Testis (tissue), 3 donors: ENCODE measurements around the gene THOC6. TPM values are rescaled to one million over a fixed set of nuclear protein-coding genes. Genes with fewer than 3 reads are reported as not detected.
"Not testable (repeated sequence)": the region's sequence is repeated elsewhere in the genome, so short reads cannot be mapped to it uniquely, and the experiment has no call there.

Experiments used
- DNase-seq: peaks from one replicate; pipeline ENCODE4 v3.0.0-alpha.2; 2019
- H3K27ac ChIP-seq, 2 donors: fragments of 200-600 bp; sonication (generic); one replicate each; pipeline ENCODE4 v1.5.1; 2019
- H3K27me3 ChIP-seq: fragments of 200-600 bp; sonication (generic); one replicate; pipeline ENCODE4 v1.5.1; 2019
- H3K36me3 ChIP-seq: fragments of 200-600 bp; sonication (generic); one replicate; pipeline ENCODE4 v1.5.1; 2017; ENCODE audit warnings: low read depth; ENCODE audit errors: missing control alignments
- H3K4me1 ChIP-seq: fragments of 200-600 bp; sonication (generic); one replicate; pipeline ENCODE4 v1.5.1; 2019
- H3K4me3 ChIP-seq, 2 donors: fragments of 200-600 bp; sonication (generic); one replicate each; pipeline ENCODE4 v1.5.1; 2017 to 2019
- H3K9me3 ChIP-seq: fragments of 200-600 bp; sonication (generic); one replicate; pipeline ENCODE4 v1.5.1; 2017
- POLR2A ChIP-seq: fragments of 450-650 bp; IDR thresholded peaks from one replicate; pipeline ENCODE4 v1.6.1; 2017; ENCODE audit warnings: antibody characterized with exemption, mild to moderate bottlenecking, moderate library complexity
- WGBS, 2 donors: methylation state at CpG; one replicate each; pipeline ENCODE4 v1.1.5; 2018; 5-methylcytosine and 5-hydroxymethylcytosine counted together
- intact Hi-C: fragments of 100-400 bp; cut with DNase I; formaldehyde crosslinking; loops from one replicate; pipeline ENCODE4 v1.15.1; 2023; ENCODE audit warnings: low total_unique reads
- polyA plus RNA-seq: library from polyadenylated mRNA; stranded (reverse); fragments of 350-450 nt; fragmentation: Illumina TruSeq; extraction: RNeasy Lipid Tissue Mini Kit (QIAGEN cat#74804); gene quantifications from one replicate; pipeline ENCODE4 v1.2.3, GENCODE V29; 2014; ENCODE audit warnings: low read depth, low replicate concordance; ENCODE audit not compliant: insufficient read depth
- total RNA-seq, 2 donors: library from RNA; depleted of rRNA; stranded (reverse); fragments of >200 nt; gene quantifications; one replicate each; pipeline ENCODE4 v1.2.3, GENCODE V29; 2016
- TF ChIP-seq, protein P1 (sequence below), 3 experiments: fragments of 450-650 bp in 2 of 3; fragments of 200-600 bp in 1 of 3; sonication (generic) in 1 of 3; IDR thresholded peaks; one replicate each; pipeline ENCODE4 v1.5.1; 2016 to 2019; ENCODE audit warnings: antibody characterized with exemption in 3 of 3, mild to moderate bottlenecking in 2 of 3, moderate library complexity in 1 of 3

THOC6 gene
- total and polyA plus RNA-seq, 3 donors from 2014 or later: 17.3 to 27.3 (median 19.6) TPM

- WGBS, 2 donors: 80 to 82% methylated on average over 5 of the region's 5 CpGs
- no peak overlapping the region for H3K4me3 ChIP-seq
- DNase-seq: no peak
- intact Hi-C loops: no loop called here
- H3K27ac ChIP-seq: no peak overlapping the region
- H3K27me3 ChIP-seq: no peaks in the 10 kb centered on the region
- peaks cover 12% of the 10 kb centered on the region for H3K4me1 ChIP-seq
- no peaks in the 10 kb centered on the region for H3K9me3 ChIP-seq
- TF ChIP-seq, protein P1, sequence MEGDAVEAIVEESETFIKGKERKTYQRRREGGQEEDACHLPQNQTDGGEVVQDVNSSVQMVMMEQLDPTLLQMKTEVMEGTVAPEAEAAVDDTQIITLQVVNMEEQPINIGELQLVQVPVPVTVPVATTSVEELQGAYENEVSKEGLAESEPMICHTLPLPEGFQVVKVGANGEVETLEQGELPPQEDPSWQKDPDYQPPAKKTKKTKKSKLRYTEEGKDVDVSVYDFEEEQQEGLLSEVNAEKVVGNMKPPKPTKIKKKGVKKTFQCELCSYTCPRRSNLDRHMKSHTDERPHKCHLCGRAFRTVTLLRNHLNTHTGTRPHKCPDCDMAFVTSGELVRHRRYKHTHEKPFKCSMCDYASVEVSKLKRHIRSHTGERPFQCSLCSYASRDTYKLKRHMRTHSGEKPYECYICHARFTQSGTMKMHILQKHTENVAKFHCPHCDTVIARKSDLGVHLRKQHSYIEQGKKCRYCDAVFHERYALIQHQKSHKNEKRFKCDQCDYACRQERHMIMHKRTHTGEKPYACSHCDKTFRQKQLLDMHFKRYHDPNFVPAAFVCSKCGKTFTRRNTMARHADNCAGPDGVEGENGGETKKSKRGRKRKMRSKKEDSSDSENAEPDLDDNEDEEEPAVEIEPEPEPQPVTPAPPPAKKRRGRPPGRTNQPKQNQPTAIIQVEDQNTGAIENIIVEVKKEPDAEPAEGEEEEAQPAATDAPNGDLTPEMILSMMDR (IDR thresholded peaks at IDR 0.05): no peak
- no peak for TF ChIP-seq POLR2A
- no peaks in the 10 kb centered on the region for H3K36me3 ChIP-seq
Observed at GRCh38 chr16:3050487-3050886, 26.7 kb downstream of the THOC6 start.

DNA sequence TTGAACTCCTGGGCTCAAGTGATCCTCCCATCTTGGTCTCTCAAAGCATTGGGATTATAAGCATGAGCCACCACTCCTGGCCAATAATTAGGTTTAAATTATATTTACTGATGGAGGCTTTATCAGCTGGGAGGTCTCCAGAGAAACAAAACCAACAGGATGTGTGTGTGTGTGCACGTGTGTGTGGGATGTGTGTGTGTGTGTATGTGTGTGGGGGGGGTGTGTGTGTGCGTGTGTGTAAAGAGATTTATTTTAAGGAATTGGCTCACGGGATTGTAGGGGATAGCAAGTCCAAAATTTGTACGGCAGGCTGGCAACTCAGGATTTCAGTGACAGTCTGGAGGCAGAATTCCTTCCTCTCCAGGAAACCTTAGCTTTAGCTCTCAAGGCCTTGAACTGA, 27.2 kb downstream of the THOC6 start:
- intact Hi-C loops: no loop called here
- WGBS, 2 donors: 50 to 53% methylated on average over 3 to 4 of the region's 4 CpGs

DNA sequence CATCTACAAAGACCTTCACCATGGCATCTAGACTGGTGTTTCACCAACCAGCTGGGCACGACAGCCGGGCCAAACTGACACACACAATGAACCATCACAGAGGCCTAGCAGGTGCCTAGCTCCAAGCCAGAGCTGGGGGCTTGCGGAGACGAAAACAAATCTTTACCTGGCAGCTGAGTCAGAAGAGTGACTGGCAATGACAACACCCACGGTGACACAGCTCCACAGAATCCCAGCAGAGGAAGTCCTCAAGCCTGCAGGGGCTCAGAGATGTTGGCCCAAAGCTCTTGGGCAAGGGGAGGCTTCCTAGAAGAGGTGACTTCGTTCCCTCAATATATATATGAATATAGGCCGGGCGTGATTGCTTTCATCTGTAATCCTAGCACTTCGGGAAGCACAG, 27.7 kb downstream of the THOC6 start:
- H3K4me3 ChIP-seq: no peak overlapping the region
- intact Hi-C loops: no loop called here
- no peaks in the 10 kb centered on the region for H3K9me3 ChIP-seq
- no peaks in the 10 kb centered on the region for H3K36me3 ChIP-seq
- H3K27me3 ChIP-seq: no peaks in the 10 kb centered on the region
- H3K27ac ChIP-seq: no peak overlapping the region
- DNase-seq: no peak
- 92 to 95% methylated on average over 9 of the region's 9 CpGs for WGBS, 2 donors
- no peak for TF ChIP-seq POLR2A
- TF ChIP-seq, protein P1 (IDR thresholded peaks at IDR 0.05): no peak
- peaks cover 2% of the 10 kb centered on the region for H3K4me1 ChIP-seq

More for the DNA sequence above, 27.2 kb downstream of the THOC6 start:
- no peak overlapping the region for H3K4me3 ChIP-seq
- H3K36me3 ChIP-seq: no peaks in the 10 kb centered on the region
- no peaks in the 10 kb centered on the region for H3K9me3 ChIP-seq
- H3K27ac ChIP-seq: no peak overlapping the region
- no peak for DNase-seq
- H3K27me3 ChIP-seq: no peaks in the 10 kb centered on the region
- H3K4me1 ChIP-seq: peaks cover 6% of the 10 kb centered on the region
- TF ChIP-seq POLR2A: no peak

GRCh38 chr16:3052571-3053329, 28.9 kb downstream of the THOC6 start:
- H3K27ac ChIP-seq, H3K4me3 ChIP-seq, H3K4me1 ChIP-seq, H3K27me3 ChIP-seq, H3K9me3 ChIP-seq, intact Hi-C loops, H3K36me3 ChIP-seq, DNase-seq: not testable (repeated sequence)
- WGBS, 2 donors: 78 to 86% methylated on average over 9 to 11 of the region's 12 CpGs

- H3K36me3 ChIP-seq, H3K4me1 ChIP-seq, H3K27ac ChIP-seq, H3K27me3 ChIP-seq, H3K9me3 ChIP-seq, intact Hi-C loops, H3K4me3 ChIP-seq, DNase-seq: not testable (repeated sequence)
- 90 to 97% methylated on average over 6 to 12 of the region's 13 CpGs for WGBS, 2 donors
Observed at GRCh38 chr16:3053330-3053710, 29.5 kb downstream of the THOC6 start.

GRCh38 chr16:3054965-3055733, 31.3 kb downstream of the THOC6 start:
- intact Hi-C loops: loop anchor here (5.0 kb wide), 1 partner anchor 72 kb away; no protein-coding TSS in a partner anchor
- no peak for TF ChIP-seq POLR2A
- TF ChIP-seq, protein P1 (IDR thresholded peaks at IDR 0.05): no peak
- H3K9me3 ChIP-seq: no peaks in the 10 kb centered on the region
- 81 to 89% methylated on average over 17 of the region's 17 CpGs for WGBS, 2 donors
- H3K27me3 ChIP-seq: no peaks in the 10 kb centered on the region
- H3K4me1 ChIP-seq: peaks cover 14% of the 10 kb centered on the region
- no peak overlapping the region for H3K4me3 ChIP-seq
- no peak for DNase-seq
- no peak overlapping the region for H3K27ac ChIP-seq
- H3K36me3 ChIP-seq: no peaks in the 10 kb centered on the region

DNA sequence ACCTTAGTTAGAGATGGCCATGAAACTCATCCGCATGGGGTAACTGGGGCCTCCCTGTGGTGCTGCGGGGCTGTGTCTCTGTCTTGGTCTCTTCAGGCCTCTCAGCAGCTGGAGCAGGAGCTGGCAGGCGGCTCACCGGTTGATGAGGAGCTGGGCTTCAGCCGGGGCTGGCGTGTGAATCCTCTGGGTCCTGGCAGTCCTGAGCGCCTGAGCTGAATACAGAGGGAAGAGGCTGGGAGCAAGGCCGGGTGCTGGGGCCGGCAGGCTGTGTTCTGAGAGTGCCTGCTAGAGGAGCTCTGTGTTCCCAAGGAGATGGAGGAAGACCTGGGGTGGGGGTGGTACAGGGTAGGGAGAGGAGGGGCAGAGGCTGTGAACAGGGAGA, 31.9 kb downstream of the THOC6 start:
- intact Hi-C loops: loop anchor here (5.0 kb wide), 1 partner anchor 72 kb away; no protein-coding TSS in a partner anchor
- H3K27me3 ChIP-seq, H3K4me3 ChIP-seq, DNase-seq, H3K27ac ChIP-seq, H3K36me3 ChIP-seq, H3K9me3 ChIP-seq: not testable (repeated sequence)
- WGBS, 2 donors: 51 to 66% methylated on average over 4 to 9 of the region's 9 CpGs
- H3K4me1 ChIP-seq: peaks cover 14% of the 10 kb centered on the region
